ENCODE data around the gene ZMYM5. TPM values are rescaled to one million over a fixed set of nuclear protein-coding genes. Genes with fewer than 3 reads are reported as not detected.
A peak's percentile ranks its signal among the peaks of the same experiment; 100 is the strongest.
"Not testable (repeated sequence)": the region's sequence is repeated elsewhere in the genome, so short reads cannot be mapped to it uniquely, and the experiment has no call there.

Gene ZMYM5
- total RNA-seq, 1 experiment from 2014 or later: 10.3 TPM

DNA sequence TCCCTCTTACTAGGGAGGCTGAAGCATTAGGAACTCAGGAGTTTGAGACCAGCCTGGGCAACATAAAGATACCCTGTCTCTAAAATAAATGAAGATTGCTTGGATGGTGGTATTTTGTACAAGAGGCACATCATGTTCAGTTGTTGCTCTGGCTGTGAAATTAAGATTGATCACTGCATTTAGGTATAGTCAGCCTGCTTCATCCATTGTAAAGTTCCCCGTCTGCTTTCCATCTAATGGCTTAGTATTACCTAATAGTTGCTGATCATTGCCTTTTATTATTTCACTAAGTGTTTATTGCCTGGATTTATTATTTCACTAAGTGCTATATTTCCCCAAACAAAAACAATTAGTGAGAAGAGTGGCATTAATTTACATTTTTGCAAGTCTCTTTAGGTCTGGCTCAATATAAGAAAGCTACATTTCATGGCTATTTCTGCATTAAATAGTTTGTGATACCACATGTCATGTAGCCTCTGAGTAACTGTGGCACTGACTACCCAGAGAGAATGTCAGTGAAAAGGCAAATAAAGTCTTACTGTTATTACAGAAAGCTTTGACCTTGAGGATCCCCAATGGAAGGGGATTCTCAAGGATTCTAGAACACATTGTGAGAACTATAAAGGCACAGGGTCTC, 45.0 kb upstream of the ZMYM5 start:
- no peak overlapping the region for H2AFZ ChIP-seq
- peaks cover 19% of the 10 kb centered on the region for H3F3A ChIP-seq (ENCODE audit: insufficient read depth, low read depth)
- H3K27ac ChIP-seq: no peak overlapping the region
- no peaks in the 10 kb centered on the region for H3K9me3 ChIP-seq (ENCODE audit: insufficient read depth, low read depth)
- TF ChIP-seq, protein P1, sequence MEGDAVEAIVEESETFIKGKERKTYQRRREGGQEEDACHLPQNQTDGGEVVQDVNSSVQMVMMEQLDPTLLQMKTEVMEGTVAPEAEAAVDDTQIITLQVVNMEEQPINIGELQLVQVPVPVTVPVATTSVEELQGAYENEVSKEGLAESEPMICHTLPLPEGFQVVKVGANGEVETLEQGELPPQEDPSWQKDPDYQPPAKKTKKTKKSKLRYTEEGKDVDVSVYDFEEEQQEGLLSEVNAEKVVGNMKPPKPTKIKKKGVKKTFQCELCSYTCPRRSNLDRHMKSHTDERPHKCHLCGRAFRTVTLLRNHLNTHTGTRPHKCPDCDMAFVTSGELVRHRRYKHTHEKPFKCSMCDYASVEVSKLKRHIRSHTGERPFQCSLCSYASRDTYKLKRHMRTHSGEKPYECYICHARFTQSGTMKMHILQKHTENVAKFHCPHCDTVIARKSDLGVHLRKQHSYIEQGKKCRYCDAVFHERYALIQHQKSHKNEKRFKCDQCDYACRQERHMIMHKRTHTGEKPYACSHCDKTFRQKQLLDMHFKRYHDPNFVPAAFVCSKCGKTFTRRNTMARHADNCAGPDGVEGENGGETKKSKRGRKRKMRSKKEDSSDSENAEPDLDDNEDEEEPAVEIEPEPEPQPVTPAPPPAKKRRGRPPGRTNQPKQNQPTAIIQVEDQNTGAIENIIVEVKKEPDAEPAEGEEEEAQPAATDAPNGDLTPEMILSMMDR (conservative IDR thresholded peaks at IDR 0.05): no peak
- no peak for TF ChIP-seq EZH2 (IDR thresholded peaks at IDR 0.05; ENCODE audit: low read depth)
- H3K4me2 ChIP-seq: no peak overlapping the region
- no peak for DNase-seq
- POLR2A ChIA-PET (ENCODE audit: unreplicated experiment): no interaction called here
- intact Hi-C loops (cut with micrococcal nuclease; ENCODE audit: unreplicated experiment): no loop called here
- no peaks in the 10 kb centered on the region for H3K36me3 ChIP-seq (ENCODE audit: low read depth)
- no peak overlapping the region for H3K4me3 ChIP-seq
- CTCF ChIA-PET: no interaction called here
- no peaks in the 10 kb centered on the region for H3K79me2 ChIP-seq (ENCODE audit: low read depth)
- peaks cover 17% of the 10 kb centered on the region for H3K4me1 ChIP-seq (replicated peaks; ENCODE audit: insufficient read depth)
- H3K9me2 ChIP-seq (ENCODE audit: insufficient read depth): no peaks in the 10 kb centered on the region
- no peaks in the 10 kb centered on the region for H3K27me3 ChIP-seq (ENCODE audit: insufficient read depth, low read depth)
- no peaks in the 10 kb centered on the region for H4K20me1 ChIP-seq (ENCODE audit: insufficient read depth)
- BruUV-seq (replicated peaks): no TSS peak

DNA sequence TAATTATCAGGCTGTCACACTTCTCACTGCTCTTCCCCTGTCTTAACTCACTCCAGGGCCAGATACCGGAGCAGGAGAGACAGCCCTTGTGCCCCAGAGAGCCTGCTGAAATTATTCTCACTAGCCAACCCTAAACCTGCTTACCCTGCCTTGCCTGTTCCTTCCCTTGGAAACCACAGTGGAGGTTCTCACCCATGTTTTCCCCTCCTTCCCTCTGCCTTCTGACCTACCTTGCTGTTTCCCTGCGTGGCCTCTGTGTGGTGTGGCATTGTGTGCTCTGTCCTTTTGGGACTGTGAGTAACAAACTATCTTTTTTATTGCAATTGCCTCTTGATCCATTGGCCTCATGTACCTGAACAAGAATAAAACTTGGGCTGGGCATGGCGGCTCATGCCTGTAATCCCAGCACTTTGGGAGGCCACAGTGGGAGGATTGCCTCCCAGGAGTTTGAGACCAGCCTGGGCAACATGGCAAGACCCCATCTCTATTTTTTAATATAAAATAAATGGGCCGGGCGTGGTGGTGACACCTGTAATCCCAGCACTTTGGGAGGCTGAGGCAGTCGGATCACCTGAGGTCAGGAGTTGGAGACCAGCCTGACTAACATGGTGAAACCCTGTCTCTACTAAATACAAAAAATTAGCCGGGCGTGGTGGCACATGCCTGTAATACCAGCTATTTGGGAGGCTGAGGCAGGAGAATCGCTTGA, 42.2 kb upstream of the ZMYM5 start:
- H3K79me2 ChIP-seq (ENCODE audit: low read depth); H3K4me2 ChIP-seq; CTCF ChIA-PET; H3K27ac ChIP-seq; H2AFZ ChIP-seq; H3K4me3 ChIP-seq; H4K20me1 ChIP-seq (ENCODE audit: insufficient read depth); H3K9me3 ChIP-seq (ENCODE audit: insufficient read depth, low read depth); H3K9me2 ChIP-seq (ENCODE audit: insufficient read depth); H3K36me3 ChIP-seq (ENCODE audit: low read depth); H3K27me3 ChIP-seq (ENCODE audit: insufficient read depth, low read depth); intact Hi-C loops (cut with micrococcal nuclease; ENCODE audit: unreplicated experiment); BruUV-seq (replicated peaks): not testable (repeated sequence)
- peaks cover 15% of the 10 kb centered on the region for H3F3A ChIP-seq (ENCODE audit: insufficient read depth, low read depth)
- POLR2A ChIA-PET (ENCODE audit: unreplicated experiment): interaction anchor here (0.7 kb wide), 1 partner anchor 271 kb away, joined by 4 read pairs; no protein-coding TSS in a partner anchor
- DNase-seq: peak in 1 of 2 experiments; percentile 40
- peaks cover 13% of the 10 kb centered on the region for H3K4me1 ChIP-seq (replicated peaks; ENCODE audit: insufficient read depth)

DNA sequence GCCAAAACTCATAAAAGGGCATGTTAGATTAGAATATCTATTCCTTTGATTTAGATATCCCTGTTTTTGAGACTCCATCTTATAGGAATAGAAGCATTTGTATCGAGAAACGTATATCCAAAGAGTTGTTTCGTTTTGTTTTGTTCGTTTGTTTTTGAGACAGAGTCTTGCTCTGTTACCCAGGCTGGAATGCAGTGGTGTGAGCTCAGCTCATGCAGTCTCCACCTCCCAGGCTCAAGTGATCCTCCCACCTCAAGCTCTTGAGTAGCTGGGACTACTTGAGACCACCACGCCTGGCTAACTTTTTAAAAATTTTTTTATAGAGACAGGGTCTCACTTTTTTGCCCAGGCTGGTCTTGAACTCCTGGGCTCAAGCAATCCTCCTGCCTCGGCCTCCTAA, 26.6 kb upstream of the ZMYM5 start:
- Histone ChIP-seq H3K27me3 (ENCODE audit: insufficient read depth, low read depth) (no peaks in the 10 kb centered on the region), H3K4me2 (no peak overlapping the region), H2AFZ (no peak overlapping the region), H3K9me2 (ENCODE audit: insufficient read depth) (no peaks in the 10 kb centered on the region), H3K36me3 (ENCODE audit: low read depth) (no peaks in the 10 kb centered on the region), H3K4me1 (replicated peaks; ENCODE audit: insufficient read depth) (no peaks in the 10 kb centered on the region), H3K4me3 (no peak overlapping the region), H3K27ac (no peak overlapping the region), H3K9me3 (ENCODE audit: insufficient read depth, low read depth) (no peaks in the 10 kb centered on the region), H3K79me2 (ENCODE audit: low read depth) (no peaks in the 10 kb centered on the region), H4K20me1 (ENCODE audit: insufficient read depth) (no peaks in the 10 kb centered on the region), H3F3A (ENCODE audit: insufficient read depth, low read depth) (no peaks in the 10 kb centered on the region)
- POLR2A ChIA-PET (ENCODE audit: unreplicated experiment): no interaction called here
- no peak for DNase-seq
- TF ChIP-seq EZH2 (IDR thresholded peaks at IDR 0.05; ENCODE audit: low read depth): no peak
- TF ChIP-seq, protein P1 (conservative IDR thresholded peaks at IDR 0.05): no peak
- intact Hi-C loops (cut with micrococcal nuclease; ENCODE audit: unreplicated experiment): no loop called here
- CTCF ChIA-PET: interaction anchor here (0.7 kb wide), 1 partner anchor 288 kb away, joined by 4 read pairs; no protein-coding TSS in a partner anchor
- no TSS peak for BruUV-seq (replicated peaks)
